Epithelial cell of esophagus (primary cell): Measurements from ENCODE around the gene FNIP1.

Source experiments
- DNase-seq: peaks from one replicate; pipeline ENCODE4 v3.0.0; 2010; ENCODE audit warnings: low read depth
- H3K4me3 ChIP-seq: 2 replicates; pipeline ENCODE4 v1.5.1; 2011; ENCODE audit warnings: mild to moderate bottlenecking, low read length, control low read depth
- CTCF ChIP-seq: IDR thresholded peaks from 2 replicates; pipeline ENCODE4 v1.5.1; 2011; ENCODE audit warnings: low read depth, mild to moderate bottlenecking, low read length, control low read depth, inconsistent platforms; ENCODE audit not compliant: insufficient read depth; ENCODE audit errors: missing control alignments

Gene FNIP1

GRCh38 chr5:131763968-131764367 lies 32.8 kb downstream of the FNIP1 start:
- no peak for TF ChIP-seq CTCF
- DNase-seq: no peak
- no peak overlapping the region for H3K4me3 ChIP-seq

- DNase-seq: no peak
- TF ChIP-seq CTCF: no peak
- H3K4me3 ChIP-seq: no peak overlapping the region
Measured at GRCh38 chr5:131760793-131761192, 36.0 kb downstream of the FNIP1 start.

GRCh38 chr5:131759704-131760103 lies 37.1 kb downstream of the FNIP1 start:
- no peak for DNase-seq
- no peak overlapping the region for H3K4me3 ChIP-seq

GRCh38 chr5:131758520-131758900 lies 38.3 kb downstream of the FNIP1 start:
- TF ChIP-seq CTCF: no peak
- no peak for DNase-seq
- no peak overlapping the region for H3K4me3 ChIP-seq

More at GRCh38 chr5:131759704-131760103, 37.1 kb downstream of the FNIP1 start:
- TF ChIP-seq CTCF: no peak

- no peak overlapping the region for H3K4me3 ChIP-seq
- no peak for TF ChIP-seq CTCF
- no peak for DNase-seq
Measured at GRCh38 chr5:131757830-131758519, 38.8 kb downstream of the FNIP1 start.

- H3K4me3 ChIP-seq: no peak overlapping the region
- DNase-seq: no peak
- no peak for TF ChIP-seq CTCF
Measured at GRCh38 chr5:131756942-131757341, 39.9 kb downstream of the FNIP1 start.

GRCh38 chr5:131754363-131754762 lies 42.5 kb downstream of the FNIP1 start:
- no peak for TF ChIP-seq CTCF
- no peak for DNase-seq
- H3K4me3 ChIP-seq: no peak overlapping the region
